Mesenchymal stem cell (in vitro differentiated cells and primary cell): ENCODE results near the gene ZNF652.
A peak's percentile ranks its signal among the peaks of the same experiment; 100 is the strongest.

ENCODE experiments used
- DNase-seq: peaks from one replicate; pipeline ENCODE4 v3.0.0-alpha.2; 2013
- H2AFZ ChIP-seq: one replicate; pipeline ENCODE4 v1.6.1; 2013; ENCODE audit warnings: low read depth, mild to moderate bottlenecking, control low read depth, inconsistent platforms, low read length, moderate library complexity
- H2AK5ac ChIP-seq: 2 replicates; pipeline ENCODE4 v1.6.1; 2013; ENCODE audit warnings: low read length, moderate library complexity, mild to moderate bottlenecking, inconsistent platforms; ENCODE audit not compliant: severe bottlenecking
- H2BK120ac ChIP-seq: one replicate; pipeline ENCODE4 v1.6.1; 2013; ENCODE audit warnings: low read depth, mild to moderate bottlenecking, inconsistent platforms, low read length, moderate library complexity
- H2BK12ac ChIP-seq, 2 experiments: one replicate each; pipeline ENCODE4 v1.6.1; 2013; ENCODE audit warnings: inconsistent platforms in 2 of 2, low read length in 2 of 2, mild to moderate bottlenecking in 2 of 2, moderate library complexity in 2 of 2, control low read depth in 1 of 2
- H2BK15ac ChIP-seq: one replicate; pipeline ENCODE4 v1.6.1; 2013; ENCODE audit warnings: mild to moderate bottlenecking, low read depth, inconsistent platforms; ENCODE audit not compliant: poor library complexity, severe bottlenecking
- H2BK5ac ChIP-seq: 2 replicates; pipeline ENCODE4 v1.6.1; 2013; ENCODE audit warnings: low read depth, mild to moderate bottlenecking, low read length, control low read depth, inconsistent platforms; ENCODE audit not compliant: poor library complexity, severe bottlenecking
- H3K14ac ChIP-seq, 2 experiments: one replicate each; pipeline ENCODE4 v1.6.1; 2013; ENCODE audit warnings: inconsistent platforms in 2 of 2, low read length in 2 of 2, control low read depth in 1 of 2, mild to moderate bottlenecking in 1 of 2, moderate library complexity in 1 of 2
- H3K18ac ChIP-seq, 2 experiments: one replicate each; pipeline ENCODE4 v1.6.1; 2013; ENCODE audit warnings: inconsistent platforms in 2 of 2, low read length in 2 of 2, control low read depth in 1 of 2, low read depth in 1 of 2, mild to moderate bottlenecking in 1 of 2
- H3K23ac ChIP-seq, 2 experiments: one replicate each; pipeline ENCODE4 v1.6.1; 2013; ENCODE audit warnings: inconsistent platforms in 2 of 2, low read length in 2 of 2, mild to moderate bottlenecking in 2 of 2, moderate library complexity in 2 of 2, control low read depth in 1 of 2
- H3K27ac ChIP-seq: 2 replicates; pipeline ENCODE4 v1.5.1; 2013; ENCODE audit warnings: mild to moderate bottlenecking, moderate library complexity, low read length, control low read depth, inconsistent platforms; ENCODE audit not compliant: poor library complexity, severe bottlenecking
- H3K27me3 ChIP-seq, 2 experiments: 2 replicates each; pipeline versions ENCODE4 v1.6.1 to v1.7.0; 2013; ENCODE audit warnings: low read length in 2 of 2, mild to moderate bottlenecking in 2 of 2, moderate library complexity in 2 of 2, control low read depth in 1 of 2, inconsistent platforms in 1 of 2; ENCODE audit not compliant: control insufficient read depth in 1 of 2, insufficient read depth in 1 of 2
- H3K36me3 ChIP-seq, 2 experiments: 2 replicates each; pipeline versions ENCODE4 v1.6.1 to v1.7.0; 2013; ENCODE audit warnings: low read length in 2 of 2, control low read depth in 1 of 2, inconsistent platforms in 1 of 2, low read depth in 1 of 2, mild to moderate bottlenecking in 1 of 2; ENCODE audit not compliant: insufficient read depth in 2 of 2, control insufficient read depth in 1 of 2
- H3K4ac ChIP-seq, 2 experiments: one replicate each; pipeline ENCODE4 v1.6.1; 2013; ENCODE audit warnings: inconsistent platforms in 2 of 2, low read length in 2 of 2, mild to moderate bottlenecking in 2 of 2, moderate library complexity in 2 of 2, control low read depth in 1 of 2, low read depth in 1 of 2
- H3K4me1 ChIP-seq: 2 replicates; pipeline ENCODE4 v1.6.1; 2013; ENCODE audit warnings: low read depth, low read length, control low read depth; ENCODE audit not compliant: control insufficient read depth, insufficient read depth
- H3K4me2 ChIP-seq: 2 replicates; pipeline ENCODE4 v1.6.1; 2013; ENCODE audit warnings: low read length, mild to moderate bottlenecking, inconsistent platforms; ENCODE audit not compliant: poor library complexity, severe bottlenecking
- H3K4me3 ChIP-seq, 2 experiments: 2 replicates each; pipeline versions ENCODE4 v1.5.1 to v1.7.0; 2013; ENCODE audit warnings: low read length in 2 of 2, mild to moderate bottlenecking in 2 of 2, control low read depth in 1 of 2, low read depth in 1 of 2; ENCODE audit not compliant: insufficient read depth in 1 of 2
- H3K79me1 ChIP-seq: replicated peaks from 2 replicates; pipeline ENCODE4 v1.6.1; 2013; ENCODE audit warnings: mild to moderate bottlenecking, control low read depth, low read length, inconsistent platforms; ENCODE audit not compliant: poor library complexity, severe bottlenecking
- H3K9ac ChIP-seq: 2 replicates; pipeline ENCODE4 v1.7.0; 2013; ENCODE audit warnings: mild to moderate bottlenecking, low read length, moderate library complexity
- H3K9me3 ChIP-seq: 2 replicates; pipeline ENCODE4 v1.7.0; 2013; ENCODE audit warnings: mild to moderate bottlenecking, low read length; ENCODE audit not compliant: control insufficient read depth
- H4K8ac ChIP-seq: one replicate; pipeline ENCODE4 v1.6.1; 2013; ENCODE audit warnings: inconsistent platforms, mild to moderate bottlenecking, low read length, moderate library complexity
- H4K91ac ChIP-seq: one replicate; pipeline ENCODE4 v1.6.1; 2013; ENCODE audit warnings: mild to moderate bottlenecking, low read length, inconsistent platforms
- WGBS: methylation state at CpG from one replicate; pipeline ENCODE4 v1.1.7; 2013; ENCODE audit warnings: mixed read lengths; 5-methylcytosine and 5-hydroxymethylcytosine counted together

Gene ZNF652

GRCh38 chr17:49344914-49345313, 17.1 kb downstream of the ZNF652 start:
- H2AFZ ChIP-seq: no peak overlapping the region
- no peak overlapping the region for H4K8ac ChIP-seq

GRCh38 chr17:49343273-49343672, 18.8 kb downstream of the ZNF652 start:
- Histone ChIP-seq H3K4me2 (no peak overlapping the region), H2AK5ac (no peak overlapping the region), H2BK15ac (no peak overlapping the region), H3K36me3 (peaks cover 0 to 3% of the 10 kb centered on the region in 2 experiments), H2AFZ (no peak overlapping the region), H3K18ac (no peak overlapping the region), H3K27me3 (no peaks in the 10 kb centered on the region), H2BK120ac (no peak overlapping the region), H2BK12ac (no peak overlapping the region), H3K14ac (no peak overlapping the region), H3K9ac (no peak overlapping the region), H3K23ac (no peak overlapping the region), H3K79me1 (peaks cover 24% of the 10 kb centered on the region), H3K4ac (no peak overlapping the region), H4K8ac (no peak overlapping the region), H3K9me3 (no peaks in the 10 kb centered on the region), H3K4me3 (no peak overlapping the region), H3K4me1 (peaks cover under 1% of the 10 kb centered on the region), H2BK5ac (no peak overlapping the region), H3K27ac (no peak overlapping the region), H4K91ac (no peak overlapping the region)
- WGBS: 75% methylated on average over 2 of the region's 3 CpGs
- DNase-seq: peak; percentile 41

More at GRCh38 chr17:49344914-49345313, 17.1 kb downstream of the ZNF652 start:
- no peaks in the 10 kb centered on the region for H3K27me3 ChIP-seq
- H3K9me3 ChIP-seq: no peaks in the 10 kb centered on the region
- H3K14ac ChIP-seq: no peak overlapping the region
- no peak overlapping the region for H3K4me2 ChIP-seq
- H3K23ac ChIP-seq: no peak overlapping the region
- H3K4ac ChIP-seq: no peak overlapping the region
- H3K18ac ChIP-seq: no peak overlapping the region
- H2BK15ac ChIP-seq: no peak overlapping the region
- peaks cover 22% of the 10 kb centered on the region for H3K79me1 ChIP-seq
- H3K4me3 ChIP-seq: no peak overlapping the region
- WGBS: 36% methylated on average over 2 of the region's 5 CpGs
- no peak overlapping the region for H2BK12ac ChIP-seq
- H2BK120ac ChIP-seq: no peak overlapping the region
- H3K4me1 ChIP-seq: no peaks in the 10 kb centered on the region
- no peak overlapping the region for H3K27ac ChIP-seq
- H2AK5ac ChIP-seq: no peak overlapping the region
- no peak overlapping the region for H4K91ac ChIP-seq
- H3K36me3 ChIP-seq: peaks cover 2 to 3% of the 10 kb centered on the region in 2 experiments
- H3K9ac ChIP-seq: no peak overlapping the region
- no peak for DNase-seq
- no peak overlapping the region for H2BK5ac ChIP-seq

DNA sequence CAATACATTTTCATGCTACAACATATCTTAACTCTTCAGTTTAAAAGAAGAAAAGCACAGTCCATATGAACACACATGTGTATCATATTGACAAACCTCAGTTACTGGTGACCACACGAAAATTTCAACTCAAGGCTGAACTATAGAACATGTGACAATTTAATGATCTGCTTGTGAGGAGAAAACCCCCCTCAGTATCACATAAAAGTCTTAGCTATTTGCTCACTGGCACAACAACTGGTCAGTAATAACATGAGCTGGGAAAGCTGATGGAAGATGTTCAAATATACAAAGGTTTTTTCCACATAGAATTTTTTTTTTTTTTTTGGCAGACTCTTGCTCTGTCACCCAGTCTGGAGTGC, 19.5 kb downstream of the ZNF652 start:
- Histone ChIP-seq H3K27me3 (no peaks in the 10 kb centered on the region), H2BK12ac (no peak overlapping the region), H3K79me1 (peaks cover 23% of the 10 kb centered on the region), H3K23ac (no peak overlapping the region), H2BK15ac (no peak overlapping the region), H3K9ac (peak overlapping the region; percentile 71), H3K14ac (no peak overlapping the region), H3K4me2 (no peak overlapping the region), H2BK120ac (no peak overlapping the region), H3K4ac (no peak overlapping the region), H3K9me3 (no peaks in the 10 kb centered on the region), H3K36me3 (no peaks in the 10 kb centered on the region), H4K8ac (no peak overlapping the region), H2BK5ac (no peak overlapping the region), H3K4me1 (peaks cover 5% of the 10 kb centered on the region), H4K91ac (no peak overlapping the region), H3K4me3 (peak overlapping the region in 1 of 2 experiments; percentile 67), H2AFZ (no peak overlapping the region), H2AK5ac (no peak overlapping the region), H3K18ac (no peak overlapping the region), H3K27ac (no peak overlapping the region)
- peak; percentile 45 for DNase-seq
- no CpG with 5 or more reads among the region's 1 CpG for WGBS

GRCh38 chr17:49341356-49341755, 20.7 kb downstream of the ZNF652 start:
- H2BK12ac ChIP-seq: no peak overlapping the region
- no peak overlapping the region for H3K9ac ChIP-seq
- H3K4me2 ChIP-seq: no peak overlapping the region
- no peak overlapping the region for H2BK120ac ChIP-seq
- H2BK15ac ChIP-seq: no peak overlapping the region
- no peak overlapping the region for H3K4ac ChIP-seq
- no peak overlapping the region for H4K91ac ChIP-seq
- H2AFZ ChIP-seq: no peak overlapping the region
- 82% methylated on average over 1 of the region's 5 CpGs for WGBS
- no peaks in the 10 kb centered on the region for H3K9me3 ChIP-seq
- no peak overlapping the region for H4K8ac ChIP-seq
- no peak overlapping the region for H3K4me3 ChIP-seq
- DNase-seq: peak; percentile 17
- H3K23ac ChIP-seq: no peak overlapping the region
- H3K79me1 ChIP-seq: peaks cover 23% of the 10 kb centered on the region
- H3K4me1 ChIP-seq: peaks cover 5% of the 10 kb centered on the region
- H3K18ac ChIP-seq: no peak overlapping the region
- H2BK5ac ChIP-seq: no peak overlapping the region
- H3K14ac ChIP-seq: no peak overlapping the region
- no peaks in the 10 kb centered on the region for H3K36me3 ChIP-seq
- H2AK5ac ChIP-seq: no peak overlapping the region
- H3K27ac ChIP-seq: no peak overlapping the region
- H3K27me3 ChIP-seq: no peaks in the 10 kb centered on the region
